GM12878 (cell line): Measurements from ENCODE around the gene KHNYN.

Experiments used
- ETV6 ChIP-seq, 2 experiments: fragments of 450-650 bp in 1 of 2; IDR thresholded peaks in 1 of 2; conservative IDR thresholded peaks in 1 of 2; 2 replicates each; pipeline ENCODE4 v1.6.1; 2014; ENCODE audit warnings: antibody characterized with exemption in 1 of 2, borderline replicate concordance in 1 of 2, low read depth in 1 of 2, mild to moderate bottlenecking in 1 of 2, moderate library complexity in 1 of 2
- MYB ChIP-seq: fragments of 150-350 bp; IDR thresholded peaks from 2 replicates; pipeline ENCODE4 v1.6.1; 2014; ENCODE audit warnings: mild to moderate bottlenecking, low read depth, low read length, borderline replicate concordance
- POLR2AphosphoS5 ChIP-seq: IDR thresholded peaks from 2 replicates; pipeline ENCODE4 v1.6.1; 2011; ENCODE audit warnings: mild to moderate bottlenecking, low read length, inconsistent platforms
- RELA ChIP-seq: fragments of 450-650 bp; IDR thresholded peaks from 2 replicates; pipeline ENCODE4 v1.8.0; 2014; ENCODE audit warnings: borderline replicate concordance; ENCODE audit not compliant: partially characterized antibody
- SMAD1 ChIP-seq: fragments of 450-650 bp; IDR thresholded peaks from 2 replicates; pipeline ENCODE4 v1.6.1; 2018; ENCODE audit warnings: mild to moderate bottlenecking, low read depth; ENCODE audit not compliant: partially characterized antibody
- SUPT20H ChIP-seq: IDR thresholded peaks from 2 replicates; pipeline ENCODE4 v1.6.1; 2011; ENCODE audit warnings: low read depth, mild to moderate bottlenecking, low read length, moderate library complexity, borderline replicate concordance; ENCODE audit not compliant: control insufficient read depth
- TAF1 ChIP-seq: IDR thresholded peaks from 2 replicates; pipeline ENCODE4 v1.6.1; 2011; ENCODE audit warnings: mild to moderate bottlenecking, low read depth, low read length, borderline replicate concordance
- TARDBP ChIP-seq: IDR thresholded peaks from 2 replicates; pipeline ENCODE4 v1.6.1; 2016; ENCODE audit warnings: borderline replicate concordance
- ZNF274 ChIP-seq: IDR thresholded peaks from one replicate; pipeline ENCODE4 v1.8.0; 2011; ENCODE audit not compliant: insufficient read length, insufficient read depth
- TF ChIP-seq, protein P1 (sequence below), 3 experiments: IDR thresholded peaks in 2 of 3; conservative IDR thresholded peaks in 1 of 3; 2 replicates each; pipeline ENCODE4 v1.5.1; 2011; ENCODE audit warnings: low read depth in 3 of 3, low read length in 3 of 3, mild to moderate bottlenecking in 3 of 3, control low read depth in 2 of 3, moderate library complexity in 2 of 3, inconsistent platforms in 1 of 3, mixed read lengths in 1 of 3; ENCODE audit not compliant: control insufficient read depth in 2 of 3, insufficient read depth in 1 of 3; ENCODE audit errors: extremely low read depth in 1 of 3

DNA sequence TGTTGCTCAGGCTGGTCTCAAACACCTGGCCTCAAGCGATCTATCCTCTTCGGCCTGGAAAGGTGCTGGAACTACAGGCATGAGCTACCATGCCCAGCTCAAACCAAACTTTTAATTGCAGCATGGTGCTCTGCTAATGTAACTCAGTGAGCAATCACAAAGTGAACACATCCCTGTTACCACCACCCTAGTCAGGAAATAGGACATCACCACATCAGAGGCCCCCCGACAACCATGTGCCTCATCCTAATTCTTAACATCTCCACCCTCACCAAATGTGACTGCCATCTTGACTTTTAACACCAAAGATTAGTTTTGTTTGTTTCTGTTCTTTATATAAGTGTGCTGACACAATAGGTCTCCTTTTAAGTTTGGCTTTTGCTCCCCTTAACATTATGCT is 35.6 kb downstream of the KHNYN start:
- TF ChIP-seq, protein P1, sequence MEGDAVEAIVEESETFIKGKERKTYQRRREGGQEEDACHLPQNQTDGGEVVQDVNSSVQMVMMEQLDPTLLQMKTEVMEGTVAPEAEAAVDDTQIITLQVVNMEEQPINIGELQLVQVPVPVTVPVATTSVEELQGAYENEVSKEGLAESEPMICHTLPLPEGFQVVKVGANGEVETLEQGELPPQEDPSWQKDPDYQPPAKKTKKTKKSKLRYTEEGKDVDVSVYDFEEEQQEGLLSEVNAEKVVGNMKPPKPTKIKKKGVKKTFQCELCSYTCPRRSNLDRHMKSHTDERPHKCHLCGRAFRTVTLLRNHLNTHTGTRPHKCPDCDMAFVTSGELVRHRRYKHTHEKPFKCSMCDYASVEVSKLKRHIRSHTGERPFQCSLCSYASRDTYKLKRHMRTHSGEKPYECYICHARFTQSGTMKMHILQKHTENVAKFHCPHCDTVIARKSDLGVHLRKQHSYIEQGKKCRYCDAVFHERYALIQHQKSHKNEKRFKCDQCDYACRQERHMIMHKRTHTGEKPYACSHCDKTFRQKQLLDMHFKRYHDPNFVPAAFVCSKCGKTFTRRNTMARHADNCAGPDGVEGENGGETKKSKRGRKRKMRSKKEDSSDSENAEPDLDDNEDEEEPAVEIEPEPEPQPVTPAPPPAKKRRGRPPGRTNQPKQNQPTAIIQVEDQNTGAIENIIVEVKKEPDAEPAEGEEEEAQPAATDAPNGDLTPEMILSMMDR (IDR thresholded peaks at IDR 0.05 in 2 of 3, conservative IDR thresholded peaks at IDR 0.05 in 1 of 3; ENCODE audit: control insufficient read depth in 2 of 3, extremely low read depth in 1 of 3, insufficient read depth in 1 of 3, low read depth in 3 of 3, low read length in 3 of 3) = no peak
- TF ChIP-seq SMAD1 = no peak
- no peak for TF ChIP-seq ETV6 (conservative IDR thresholded peaks at IDR 0.05 in 1 of 2, IDR thresholded peaks at IDR 0.05 in 1 of 2; ENCODE audit: borderline replicate concordance in 1 of 2, low read depth in 1 of 2)
- no peak for TF ChIP-seq ZNF274
- TF ChIP-seq SUPT20H = no peak
- no peak for TF ChIP-seq RELA
- no peak for TF ChIP-seq POLR2AphosphoS5
- no peak for TF ChIP-seq TAF1
- TF ChIP-seq MYB = no peak
- TF ChIP-seq TARDBP = no peak
